Measurements from ENCODE around the gene OR2Z1.

Gene OR2Z1, protein sequence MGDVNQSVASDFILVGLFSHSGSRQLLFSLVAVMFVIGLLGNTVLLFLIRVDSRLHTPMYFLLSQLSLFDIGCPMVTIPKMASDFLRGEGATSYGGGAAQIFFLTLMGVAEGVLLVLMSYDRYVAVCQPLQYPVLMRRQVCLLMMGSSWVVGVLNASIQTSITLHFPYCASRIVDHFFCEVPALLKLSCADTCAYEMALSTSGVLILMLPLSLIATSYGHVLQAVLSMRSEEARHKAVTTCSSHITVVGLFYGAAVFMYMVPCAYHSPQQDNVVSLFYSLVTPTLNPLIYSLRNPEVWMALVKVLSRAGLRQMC

DNA sequence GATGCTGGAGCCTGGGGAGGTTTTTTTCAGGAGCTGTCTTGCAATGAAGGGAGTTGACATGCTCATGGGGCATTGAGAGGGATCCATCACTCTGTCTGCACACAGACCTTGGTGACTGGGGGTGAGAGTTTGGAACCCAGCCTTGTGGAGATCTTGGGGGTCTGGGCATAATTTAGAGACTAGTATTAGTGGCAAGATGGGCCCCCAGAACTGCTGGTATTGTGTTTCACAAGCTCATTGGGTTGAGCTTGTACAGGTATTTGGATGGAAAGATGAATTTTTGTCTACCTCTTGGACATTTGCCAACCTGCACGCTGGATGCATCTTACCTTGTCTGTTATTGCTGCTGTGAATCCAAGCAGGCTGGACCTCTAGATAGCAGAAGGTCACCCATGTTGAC, at the start of gene OR2Z1:
Gene OR2Z1, plus strand, starts transcription at position 301 of the 400 bp plus-strand sequence. CDS start 9,395 bp downstream, outside the sequence.
- no peak for DNase-seq

DNA sequence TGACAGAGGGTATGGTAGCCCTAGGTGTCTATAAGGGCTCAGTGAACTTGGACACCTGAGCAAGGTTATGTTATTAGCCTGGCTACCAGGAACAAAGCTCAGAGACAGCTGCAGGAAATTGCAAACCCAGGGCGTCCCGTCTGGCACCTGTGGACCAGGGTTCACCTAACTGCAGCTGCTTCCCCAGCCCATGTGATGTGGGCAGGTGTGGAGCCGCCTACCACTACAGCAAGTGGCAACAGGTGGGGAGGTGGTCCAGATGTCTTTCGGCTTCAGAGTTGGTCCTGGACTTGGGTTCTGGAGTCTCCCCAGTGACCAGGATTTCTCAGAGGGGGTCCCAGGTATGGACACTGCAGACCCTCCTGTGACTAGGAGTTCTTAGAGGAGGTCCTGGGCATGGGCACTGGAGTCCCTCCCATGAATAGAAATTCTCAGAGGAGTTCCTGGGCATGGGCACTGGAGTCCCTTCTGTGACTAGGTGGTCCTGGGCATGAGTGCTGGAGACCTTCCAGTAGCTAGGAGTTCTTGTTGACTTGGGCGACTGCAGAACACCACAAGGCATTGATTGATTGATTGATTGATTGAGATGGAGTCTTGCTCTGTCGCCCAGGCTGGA, 48.0 kb upstream of the OR2Z1 start:
- no peak for DNase-seq

DNA sequence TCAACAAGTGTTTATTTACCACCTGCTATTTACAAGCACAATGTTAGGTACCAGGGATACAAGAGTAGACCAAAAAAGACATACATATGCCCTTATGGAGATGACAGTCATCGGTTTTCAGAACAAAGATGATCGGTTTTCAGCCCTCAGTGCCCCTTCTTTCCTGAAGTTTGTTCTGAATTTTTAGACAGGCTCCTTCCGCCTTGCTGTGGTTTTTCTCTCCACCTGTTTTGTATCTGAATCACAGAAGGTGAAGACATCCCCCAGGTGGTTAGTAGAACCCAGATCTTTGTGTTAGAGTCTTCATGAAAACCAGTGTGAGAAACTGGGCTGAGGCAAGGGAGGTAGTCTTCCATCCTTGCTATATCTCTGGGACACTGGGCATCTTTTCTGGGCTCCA, 46.4 kb upstream of the OR2Z1 start:
- DNase-seq, result no peak

DNA sequence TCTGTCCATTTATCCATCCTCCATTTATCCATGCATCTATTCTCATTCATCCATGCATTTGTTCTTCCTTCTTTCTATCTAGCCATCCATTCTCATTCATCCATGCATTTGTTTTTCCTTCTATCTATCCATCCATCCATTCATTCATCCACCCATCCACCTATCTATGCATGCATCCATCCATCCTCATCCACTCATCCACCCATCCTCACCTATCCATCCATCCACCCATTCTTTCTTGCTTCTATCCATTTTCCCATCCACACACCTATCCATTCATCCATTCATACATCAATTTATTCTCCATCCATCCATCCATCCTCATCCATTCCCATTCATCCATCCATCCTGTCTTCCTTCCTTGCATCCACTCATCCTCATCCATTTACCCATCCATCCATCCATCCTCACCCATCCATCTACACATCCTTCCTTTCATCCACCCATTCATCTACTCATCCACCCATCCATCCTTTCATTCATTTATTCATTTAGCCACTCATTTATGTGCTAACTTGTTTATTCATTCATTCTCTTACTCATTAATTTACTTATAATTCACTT, 43.1 kb upstream of the OR2Z1 start:
- no peak for DNase-seq

DNA sequence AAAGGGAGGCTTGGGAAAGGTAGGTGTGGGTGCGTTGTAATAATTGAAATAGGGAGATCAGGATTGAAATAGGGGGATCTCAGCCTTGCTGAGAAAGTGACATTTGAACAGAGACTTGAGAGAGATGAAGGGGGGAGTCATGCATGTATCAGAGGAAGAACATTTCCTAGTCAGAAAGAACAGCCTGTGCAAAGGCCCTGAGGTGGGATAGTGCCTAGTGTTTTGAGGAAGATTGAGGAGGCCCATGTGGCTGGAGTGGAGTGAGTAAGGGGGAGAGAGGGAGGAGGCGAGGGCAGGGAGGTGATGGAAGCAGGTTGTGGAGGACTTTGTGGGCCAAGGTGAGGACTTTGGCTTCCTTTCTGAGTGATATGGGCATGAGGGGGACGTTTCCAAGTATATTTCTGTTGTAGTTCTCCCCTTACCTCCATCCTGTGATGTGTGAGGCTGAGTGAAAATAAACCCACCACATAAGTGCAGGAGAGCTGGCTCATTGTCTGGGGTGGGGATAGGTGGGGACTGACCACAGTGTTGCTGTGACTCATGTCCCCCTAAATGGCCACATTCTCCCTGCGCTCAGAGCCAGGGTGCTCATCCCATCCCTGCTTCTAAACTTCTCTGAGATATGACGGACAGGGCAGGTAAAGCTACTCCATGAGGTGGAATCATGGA, 40.6 kb upstream of the OR2Z1 start:
- no peak for DNase-seq

DNA sequence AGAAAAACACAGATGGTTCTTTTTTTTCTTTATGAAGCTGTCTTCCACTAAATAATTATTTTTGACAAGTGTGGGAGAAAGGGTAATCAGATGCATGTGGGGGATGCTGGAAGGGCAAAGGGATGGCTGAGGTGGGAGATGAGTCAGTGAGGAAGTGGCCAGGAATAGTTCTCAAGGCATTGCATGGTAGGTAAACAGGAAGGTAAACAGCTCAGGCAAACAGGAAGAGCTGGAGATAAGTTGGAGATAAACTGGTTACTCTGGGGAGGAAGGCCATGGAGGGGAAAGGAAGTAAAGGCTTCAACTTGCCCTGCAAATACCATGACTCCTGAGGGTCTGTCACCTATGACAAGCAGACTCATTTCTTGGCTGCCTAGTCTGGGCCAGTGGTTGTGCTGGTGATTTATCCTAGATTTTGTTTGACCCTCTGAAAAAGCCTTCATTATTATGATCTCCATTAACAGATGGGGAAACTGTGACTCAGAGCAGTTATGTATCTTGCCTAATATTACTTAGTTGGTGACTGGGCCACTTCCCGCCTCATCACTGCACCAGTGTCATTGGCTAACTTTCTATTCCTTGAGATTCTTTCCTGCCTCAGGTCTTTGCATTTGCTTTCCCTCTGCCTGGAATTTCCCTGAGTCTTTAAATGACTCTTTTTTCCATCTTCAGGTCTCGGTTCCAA, 39.9 kb upstream of the OR2Z1 start:
- no peak for DNase-seq

DNA sequence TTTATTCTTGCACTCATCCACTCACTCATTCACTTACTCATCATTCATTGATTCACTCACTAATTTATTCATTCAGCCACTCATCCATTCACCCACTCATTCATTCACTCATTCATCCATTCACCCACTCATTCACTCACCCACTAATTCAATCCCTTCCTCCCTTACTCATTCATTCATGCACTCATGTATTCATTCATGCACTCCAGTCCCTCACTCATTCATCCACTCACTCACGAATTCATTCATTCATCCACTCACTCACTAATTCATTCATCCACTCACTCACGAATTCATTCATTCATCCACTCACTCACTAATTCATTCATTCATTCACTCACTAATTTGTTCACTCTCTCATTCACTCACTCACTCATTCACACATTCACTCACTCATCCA, 39.0 kb upstream of the OR2Z1 start:
- DNase-seq, result no peak

DNA sequence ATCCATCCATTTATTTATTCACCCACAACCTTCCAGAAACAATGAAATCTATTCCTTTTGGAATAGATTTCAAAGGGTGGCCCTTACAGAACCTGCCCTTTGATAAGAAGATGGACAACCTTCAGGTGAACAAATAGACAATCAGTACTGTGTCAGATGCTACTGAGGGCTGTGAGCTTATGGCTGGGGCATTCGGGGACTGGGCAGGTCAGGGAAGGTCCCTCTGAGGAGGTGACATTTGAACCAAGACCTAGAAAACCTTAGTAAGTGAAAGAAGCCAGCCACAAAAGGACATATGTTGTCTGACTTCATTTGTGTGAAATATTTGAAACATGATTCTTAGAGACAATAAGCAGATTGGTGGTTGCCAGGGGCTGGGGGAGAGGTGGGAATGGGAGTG, 38.5 kb upstream of the OR2Z1 start:
- no peak for DNase-seq

DNA sequence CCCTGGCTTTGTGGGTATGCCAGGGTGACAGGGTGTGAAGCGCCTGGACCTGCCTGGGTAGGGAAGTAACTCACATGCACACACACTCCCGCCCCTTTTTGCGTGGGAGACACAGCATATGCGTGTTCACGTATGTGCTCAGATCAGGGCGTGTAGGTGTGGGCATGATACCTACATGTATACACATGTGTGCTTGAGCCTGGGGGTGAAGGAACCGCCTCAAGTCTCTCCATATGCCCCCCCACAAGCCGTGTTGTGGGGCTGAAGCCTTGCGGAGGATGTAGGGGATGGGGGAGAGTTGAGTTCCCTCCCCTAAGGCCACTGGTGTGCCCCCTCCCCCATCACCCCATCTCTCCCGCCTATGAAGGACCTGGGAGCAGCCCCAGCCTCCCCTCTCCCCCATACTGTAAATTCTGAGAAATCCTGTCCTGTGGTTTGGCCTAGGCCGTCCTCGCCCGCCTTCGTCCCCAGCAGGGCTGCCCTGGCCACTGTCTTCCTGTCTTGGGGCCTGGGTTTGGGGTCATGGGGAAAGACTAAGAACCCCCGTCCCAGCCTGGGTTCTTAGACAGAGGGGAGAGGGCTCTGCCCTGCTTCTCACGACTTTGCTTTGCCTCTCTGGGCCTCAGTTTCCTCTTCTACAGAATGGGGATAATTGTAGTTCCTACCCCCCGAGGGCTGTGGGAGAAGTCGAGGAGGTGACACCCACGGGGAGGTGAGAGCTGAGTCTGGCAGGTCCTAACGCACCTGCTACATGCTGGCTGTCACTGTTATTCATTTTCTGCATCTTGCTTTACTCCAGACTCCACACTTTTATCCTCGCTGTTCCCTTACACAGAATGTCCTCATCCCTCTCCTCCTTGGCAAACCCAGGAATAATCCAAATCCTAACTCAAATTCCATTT, 37.2 kb upstream of the OR2Z1 start:
- no peak for DNase-seq

DNA sequence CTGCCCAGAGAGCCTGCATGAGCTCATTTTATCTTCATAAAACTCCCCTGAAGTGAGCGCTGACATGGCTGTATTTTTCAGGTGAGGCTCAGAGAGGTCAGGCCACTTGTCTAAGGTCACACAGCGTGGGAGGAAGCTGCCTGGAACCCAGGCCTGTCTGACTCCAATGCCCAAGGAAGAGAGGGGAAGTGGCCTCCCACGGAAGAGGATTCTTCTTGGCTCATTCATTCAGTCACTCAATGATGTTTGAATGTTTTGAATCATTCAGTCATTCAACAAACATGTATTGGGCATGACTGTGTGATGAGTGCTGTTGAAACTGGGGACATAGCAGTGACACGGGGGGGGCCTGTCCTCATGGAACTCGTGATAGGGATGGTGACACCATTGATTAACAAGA, 34.9 kb upstream of the OR2Z1 start:
- DNase-seq, result no peak

DNA sequence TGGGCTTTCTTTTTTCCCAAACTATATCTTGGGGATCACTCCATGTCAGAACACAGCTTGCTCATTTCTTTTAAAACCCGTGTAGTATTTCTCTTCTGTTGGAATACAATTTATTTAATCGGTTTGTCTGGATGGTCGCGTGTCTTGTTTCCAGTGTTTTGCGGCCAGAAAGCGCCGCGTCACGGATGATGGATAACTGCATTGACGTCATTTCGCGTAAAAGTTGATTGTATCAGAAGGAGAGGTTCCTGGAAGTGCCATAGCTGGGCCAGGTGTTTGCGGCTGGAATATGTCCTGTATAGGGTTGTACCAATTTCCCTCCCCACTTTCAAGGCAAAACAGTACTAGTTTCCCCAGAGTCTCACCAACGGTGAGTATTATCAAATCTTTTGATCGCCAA, 32.5 kb upstream of the OR2Z1 start:
- DNase-seq, result no peak

DNA sequence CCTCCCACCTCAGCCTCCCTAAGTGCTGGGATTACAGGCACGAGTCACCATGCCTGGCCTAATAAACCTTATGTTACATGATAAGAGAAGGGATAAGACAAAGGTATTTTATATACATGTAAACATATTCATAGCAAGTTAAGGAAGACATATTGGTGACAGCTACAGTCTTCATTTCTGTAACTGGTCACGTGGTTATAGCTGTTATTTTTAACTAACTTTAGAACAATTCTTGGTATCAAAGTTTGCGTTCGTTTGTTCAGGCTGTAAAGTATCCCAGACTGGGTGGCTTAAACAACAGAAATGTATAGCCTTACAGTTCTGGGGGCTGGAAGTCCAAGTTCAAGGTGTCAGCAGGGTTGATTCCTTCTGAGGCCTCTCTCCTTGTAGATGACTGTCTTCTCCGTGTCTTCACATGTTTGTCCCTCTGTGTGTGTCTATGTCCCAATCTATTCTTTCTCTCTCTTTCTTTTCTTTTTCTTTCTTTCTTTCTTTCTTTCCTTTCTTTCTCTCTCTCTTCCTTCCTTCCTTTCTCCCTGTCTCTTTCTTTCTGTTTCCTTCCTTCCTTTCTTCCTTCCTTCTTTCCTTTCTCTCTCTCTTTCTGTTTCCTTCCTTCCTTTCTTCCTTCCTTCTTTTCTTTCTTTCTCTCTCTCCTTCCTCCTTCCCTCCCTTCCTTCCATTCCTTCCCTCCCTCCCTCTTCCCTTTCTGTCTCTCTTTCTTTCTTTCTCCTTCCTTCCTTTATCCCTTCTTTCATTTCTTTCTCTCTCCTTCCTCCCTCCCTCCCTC, 30.5 kb upstream of the OR2Z1 start:
- no peak for DNase-seq

DNA sequence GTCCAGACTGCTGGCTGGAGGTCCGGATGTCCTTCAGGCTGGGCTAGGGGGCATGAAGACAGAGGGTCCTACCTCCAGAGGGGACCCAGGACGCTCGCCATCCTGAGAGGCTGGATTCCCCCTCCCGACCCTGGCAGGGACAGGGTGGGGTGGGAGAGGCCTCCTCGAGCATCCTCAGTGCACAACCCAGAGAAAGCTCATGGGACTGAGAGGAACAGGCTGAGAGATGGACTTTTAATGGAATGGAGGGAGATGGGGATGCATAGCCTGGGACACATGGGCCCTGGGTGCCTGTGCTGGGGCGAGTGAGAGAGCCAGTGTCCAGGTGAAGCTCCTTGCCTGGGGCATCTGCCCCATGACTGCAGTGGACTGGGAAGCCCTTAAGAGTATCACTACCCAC, 25.9 kb upstream of the OR2Z1 start:
- no peak for DNase-seq

DNA sequence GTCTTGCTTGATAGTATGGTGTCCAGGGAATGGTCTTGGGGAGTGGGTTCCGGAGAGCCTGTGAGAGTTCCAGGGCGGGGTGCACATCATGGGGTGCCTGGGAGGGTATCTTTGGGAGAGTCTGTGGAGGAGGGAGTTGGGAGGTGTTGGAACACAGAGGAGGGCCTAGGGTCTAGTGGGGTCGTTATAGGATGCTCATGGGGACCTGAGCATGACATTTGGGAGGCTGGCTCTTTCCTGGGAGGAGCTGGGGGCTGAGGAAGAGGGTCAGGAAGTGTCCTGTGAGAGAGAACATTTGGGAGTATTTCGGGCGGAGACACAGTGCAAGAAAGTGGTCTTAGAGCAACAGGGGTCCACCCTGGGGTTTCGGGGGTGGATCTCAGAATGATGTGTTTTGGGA, 25.5 kb upstream of the OR2Z1 start:
- no peak for DNase-seq

DNA sequence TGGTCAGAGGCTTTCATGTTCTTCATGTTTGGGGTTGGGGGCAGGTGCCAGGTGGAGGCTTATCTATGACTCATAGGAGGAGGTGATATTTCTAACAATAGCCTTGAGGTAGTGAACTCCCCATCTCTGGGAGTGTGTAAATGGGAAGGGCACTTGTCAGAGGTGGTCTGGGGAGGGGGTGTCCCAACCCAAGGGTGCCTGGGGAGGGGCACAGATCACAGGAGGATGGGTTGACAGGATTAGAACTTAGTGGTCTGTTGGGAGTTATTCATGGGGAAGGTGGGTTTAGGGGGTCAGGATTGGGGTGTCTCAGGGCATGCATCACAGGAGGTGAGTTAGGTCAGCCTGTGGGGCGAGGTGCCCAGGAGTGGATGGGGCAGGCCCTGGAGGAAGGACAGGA, 24.4 kb upstream of the OR2Z1 start:
- no peak for DNase-seq

DNA sequence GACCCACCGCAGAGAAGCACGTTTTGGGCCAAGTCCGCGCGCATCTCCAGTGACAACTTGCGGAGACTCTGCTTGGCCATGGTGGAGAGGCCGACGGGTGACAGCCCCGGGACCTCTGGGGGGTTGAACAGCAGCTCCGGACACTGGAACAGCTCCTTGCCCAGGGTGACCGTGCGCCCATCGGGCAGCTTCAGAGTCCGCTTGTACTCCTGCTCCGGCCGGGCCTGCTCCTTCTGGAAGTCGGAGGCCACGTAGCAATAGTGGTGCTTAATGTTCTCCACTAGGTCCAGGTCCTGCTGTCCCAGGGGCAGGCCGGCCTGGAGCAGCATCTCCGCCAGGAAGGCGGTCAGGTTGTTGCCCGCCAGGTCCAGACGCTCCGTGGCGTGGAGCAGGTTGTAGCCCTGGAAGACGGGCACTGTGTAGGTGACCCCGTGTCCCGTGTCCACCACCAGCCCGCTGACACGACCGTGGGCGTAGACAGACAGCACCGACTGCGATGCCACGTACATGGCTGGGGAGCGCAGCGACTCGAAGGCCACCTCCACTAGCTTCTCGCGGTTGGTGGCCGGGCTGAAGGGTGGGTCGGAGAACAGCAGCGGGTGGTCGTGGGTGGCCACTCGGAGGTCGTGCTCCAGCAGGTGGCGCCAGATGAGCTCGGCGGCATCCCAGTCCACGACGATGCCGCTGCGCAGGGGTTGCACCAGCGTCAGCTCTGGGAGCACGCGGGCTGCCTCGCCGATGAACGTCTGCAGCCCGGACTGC, 23.6 kb upstream of the OR2Z1 start:
- peak; percentile 1 for DNase-seq

DNA sequence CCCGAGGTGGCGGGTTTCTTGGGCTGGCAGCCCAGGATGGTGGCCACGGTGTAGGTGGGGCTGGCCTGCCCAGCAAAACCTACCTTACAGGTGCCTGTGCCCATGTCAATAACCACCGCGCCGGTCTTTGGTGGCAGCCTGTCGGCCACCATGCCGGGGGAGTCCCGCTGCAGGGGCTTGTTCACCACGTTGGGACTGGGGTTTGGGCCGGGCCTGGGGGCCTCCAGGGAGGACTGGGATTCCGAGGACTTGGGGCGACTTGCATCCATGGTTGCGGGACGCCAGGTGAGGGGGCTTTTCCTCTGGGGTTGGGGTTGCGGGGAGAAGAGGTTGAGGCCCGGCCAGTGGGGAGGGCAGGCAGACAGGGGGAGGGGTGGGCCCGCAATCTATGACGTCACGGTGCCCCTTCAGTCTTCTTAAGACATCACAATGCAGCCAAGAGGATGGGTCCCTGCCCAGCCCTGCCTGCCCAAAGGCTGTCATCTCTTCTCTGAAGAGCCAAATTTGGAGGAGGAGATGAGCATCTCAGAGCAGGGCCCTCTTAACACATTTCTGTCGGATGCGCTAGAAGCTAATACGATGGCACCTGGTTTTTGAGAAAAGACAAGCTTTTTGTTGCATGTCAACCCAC, 22.9 kb upstream of the OR2Z1 start, which contains the start of gene ACTL9:
Gene ACTL9, minus strand, starts transcription at position 363 of the 631 bp plus-strand sequence. Its CDS starts 94 bp downstream, at position 269.
- no peak for DNase-seq

DNA sequence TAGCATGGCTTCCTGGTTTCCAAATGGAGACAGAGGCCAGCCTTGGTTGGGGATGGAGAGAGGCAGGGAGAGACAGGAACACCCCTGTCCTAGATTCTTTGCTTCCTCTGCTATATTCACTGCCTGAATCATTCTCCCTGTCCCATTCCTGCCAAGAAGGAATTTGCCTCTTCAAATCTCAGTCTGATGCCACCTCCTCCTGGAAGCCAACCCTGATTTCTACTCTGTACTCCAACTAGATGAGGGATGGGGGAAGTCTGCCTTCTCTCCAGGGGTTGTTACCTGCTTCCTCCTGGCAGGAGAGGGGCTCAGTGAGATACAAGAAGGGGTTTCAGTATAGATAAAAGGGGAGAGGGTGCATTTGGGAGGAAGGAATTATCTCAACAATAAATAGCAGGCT, 21.5 kb upstream of the OR2Z1 start:
- DNase-seq, result no peak

DNA sequence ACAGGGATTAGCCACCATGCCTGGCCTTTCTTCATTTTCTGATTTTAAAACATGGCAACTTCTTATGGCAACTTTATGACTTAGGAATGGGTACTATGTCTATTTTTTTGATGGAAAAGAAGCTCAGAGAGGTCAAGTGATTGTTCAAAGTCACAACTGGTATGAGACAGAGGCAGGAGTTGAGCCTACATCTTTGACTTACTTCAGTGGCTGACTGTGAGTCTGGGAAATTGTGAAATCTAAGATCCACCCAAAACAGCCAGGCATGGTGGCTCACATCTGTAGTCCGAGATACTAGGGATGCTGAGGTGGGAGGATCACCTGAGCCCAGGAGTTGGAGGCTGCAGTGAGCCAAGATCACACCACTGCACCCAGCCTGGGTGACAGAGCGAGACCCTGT, 20.5 kb upstream of the OR2Z1 start:
- no peak for DNase-seq

DNA sequence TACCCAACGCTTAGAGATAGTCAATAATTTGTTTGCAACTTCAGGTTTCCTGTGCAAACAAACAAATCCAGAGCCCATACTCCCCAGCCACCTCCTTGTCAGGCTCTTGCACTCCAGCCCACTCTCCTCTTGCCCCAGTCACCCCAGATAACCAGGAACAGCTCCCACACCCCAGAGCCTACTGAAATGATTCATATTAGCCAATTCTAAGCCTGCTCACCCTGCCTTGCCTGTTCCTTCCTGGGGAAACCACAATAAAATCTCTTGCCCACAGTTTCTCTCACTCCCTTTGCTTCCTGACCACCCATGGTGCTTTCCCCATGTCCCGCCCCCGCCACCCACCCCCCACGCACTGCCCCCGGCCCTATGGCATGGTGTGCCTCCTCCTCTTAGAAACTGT, 19.1 kb upstream of the OR2Z1 start:
- no peak for DNase-seq

Measured in DMS53 (cell line).